ENCODE data around the gene C11orf91. TPM values are rescaled to one million over a fixed set of nuclear protein-coding genes. Genes with fewer than 3 reads are reported as not detected.
A peak's percentile ranks its signal among the peaks of the same experiment; 100 is the strongest.

Gene C11orf91
- total RNA-seq, 1 donor from 2014 or later = 0.50 TPM

DNA sequence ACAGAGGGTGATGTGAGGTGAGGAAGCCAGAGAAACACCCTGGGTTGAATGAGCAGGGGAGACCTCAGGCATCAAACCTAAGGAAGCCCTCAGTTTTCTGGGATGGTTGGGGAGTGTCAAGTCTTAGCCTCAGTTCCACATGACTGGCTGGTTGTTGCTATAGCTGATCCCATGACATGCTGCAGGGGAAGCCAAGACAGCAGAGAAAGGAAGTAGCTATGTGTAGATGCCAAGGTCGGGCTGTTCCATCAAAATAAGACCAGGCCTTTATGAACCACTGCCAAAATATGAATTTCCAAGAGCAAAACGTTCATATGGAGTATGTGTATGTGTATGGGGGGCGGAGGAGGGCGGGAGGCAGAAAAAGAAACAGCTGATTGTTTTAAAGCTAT lies 24.0 kb upstream of the C11orf91 start:
- Mint-ChIP-seq H3K36me3 (ENCODE audit: low read depth) (peaks cover 18% of the 10 kb centered on the region), H3K9me3 (ENCODE audit: low read depth) (no peaks in the 10 kb centered on the region), H3K4me1 (ENCODE audit: low read depth) (peaks cover 84% of the 10 kb centered on the region), H3K27ac (ENCODE audit: unreplicated experiment) (peak overlapping the region; percentile 99), H3K4me3 (ENCODE audit: unreplicated experiment) (peak overlapping the region; percentile 1), H3K27me3 (ENCODE audit: low read depth) (no peaks in the 10 kb centered on the region)
- DNase-seq (ENCODE audit: low spot score) = no peak
- TF ChIP-seq, protein P1, sequence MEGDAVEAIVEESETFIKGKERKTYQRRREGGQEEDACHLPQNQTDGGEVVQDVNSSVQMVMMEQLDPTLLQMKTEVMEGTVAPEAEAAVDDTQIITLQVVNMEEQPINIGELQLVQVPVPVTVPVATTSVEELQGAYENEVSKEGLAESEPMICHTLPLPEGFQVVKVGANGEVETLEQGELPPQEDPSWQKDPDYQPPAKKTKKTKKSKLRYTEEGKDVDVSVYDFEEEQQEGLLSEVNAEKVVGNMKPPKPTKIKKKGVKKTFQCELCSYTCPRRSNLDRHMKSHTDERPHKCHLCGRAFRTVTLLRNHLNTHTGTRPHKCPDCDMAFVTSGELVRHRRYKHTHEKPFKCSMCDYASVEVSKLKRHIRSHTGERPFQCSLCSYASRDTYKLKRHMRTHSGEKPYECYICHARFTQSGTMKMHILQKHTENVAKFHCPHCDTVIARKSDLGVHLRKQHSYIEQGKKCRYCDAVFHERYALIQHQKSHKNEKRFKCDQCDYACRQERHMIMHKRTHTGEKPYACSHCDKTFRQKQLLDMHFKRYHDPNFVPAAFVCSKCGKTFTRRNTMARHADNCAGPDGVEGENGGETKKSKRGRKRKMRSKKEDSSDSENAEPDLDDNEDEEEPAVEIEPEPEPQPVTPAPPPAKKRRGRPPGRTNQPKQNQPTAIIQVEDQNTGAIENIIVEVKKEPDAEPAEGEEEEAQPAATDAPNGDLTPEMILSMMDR (IDR thresholded peaks at IDR 0.05) = no peak

DNA sequence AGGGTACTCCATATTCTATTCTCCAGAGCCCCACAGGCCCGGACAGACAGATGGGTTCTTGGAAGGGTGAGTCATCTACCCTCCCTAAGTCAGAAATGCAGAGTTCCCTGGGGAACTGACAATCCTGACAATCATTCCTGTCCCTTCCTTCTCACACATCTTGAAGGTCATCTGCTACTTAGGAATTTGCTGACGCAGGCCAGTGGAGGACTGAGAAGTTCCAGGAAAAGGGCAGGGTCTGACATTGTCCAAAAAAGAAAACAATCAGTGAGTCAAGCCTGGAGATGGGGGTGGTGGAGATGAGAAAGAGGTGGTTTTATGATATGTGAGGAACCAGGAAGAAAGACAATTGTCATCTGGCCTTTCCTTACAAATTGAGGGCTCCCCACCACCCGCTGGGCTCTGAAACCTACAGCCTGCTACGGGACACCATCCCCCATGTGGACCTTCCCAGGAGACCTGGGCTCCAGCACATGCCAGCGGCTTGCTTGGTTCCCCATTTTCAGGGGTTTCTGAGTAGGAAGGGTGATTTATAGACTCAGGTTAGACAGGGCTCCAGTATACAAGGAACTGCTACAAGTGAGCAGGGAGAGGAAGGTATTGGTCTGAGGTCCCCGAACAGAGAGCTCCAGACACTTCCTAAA lies 22.7 kb upstream of the C11orf91 start:
- Mint-ChIP-seq H3K4me1 (ENCODE audit: low read depth) (peaks cover 78% of the 10 kb centered on the region), H3K36me3 (ENCODE audit: low read depth) (peaks cover 18% of the 10 kb centered on the region), H3K27ac (ENCODE audit: unreplicated experiment) (peak overlapping the region; percentile 99), H3K27me3 (ENCODE audit: low read depth) (no peaks in the 10 kb centered on the region), H3K9me3 (ENCODE audit: low read depth) (no peaks in the 10 kb centered on the region), H3K4me3 (ENCODE audit: unreplicated experiment) (peak overlapping the region; percentile 44)
- TF ChIP-seq, protein P1 (IDR thresholded peaks at IDR 0.05) = no peak
- no peak for DNase-seq (ENCODE audit: low spot score)

DNA sequence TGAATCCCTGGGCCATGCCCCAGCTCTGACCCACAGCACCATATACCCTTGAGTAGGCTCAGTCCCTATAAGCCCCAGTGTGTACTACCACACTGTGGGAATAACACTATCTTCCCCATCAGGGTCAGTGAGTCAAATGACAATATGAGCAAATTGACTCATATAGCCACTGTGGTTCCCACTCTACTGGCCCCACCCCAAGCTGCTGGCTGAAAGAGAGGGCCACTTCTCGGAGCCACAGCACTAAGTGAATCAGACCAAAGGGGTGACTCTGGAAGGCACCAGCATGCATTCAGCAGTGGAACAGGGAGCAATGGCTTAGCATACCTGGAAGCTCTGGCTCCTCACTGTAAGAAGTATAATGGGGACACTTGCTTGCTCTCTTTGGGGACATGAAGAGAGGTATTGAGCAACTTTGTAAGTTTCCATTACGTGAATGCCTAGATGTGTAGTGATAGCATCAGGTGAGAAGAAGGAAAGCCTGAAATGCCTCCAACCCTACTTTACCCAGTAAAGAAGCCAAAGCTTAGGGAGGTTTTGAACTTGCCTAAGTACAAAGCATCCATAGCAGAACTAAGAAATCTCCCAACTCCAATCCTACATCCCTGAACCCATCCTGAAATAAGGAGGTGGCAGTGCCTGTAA lies 22.1 kb upstream of the C11orf91 start:
- Mint-ChIP-seq H3K27me3 (ENCODE audit: low read depth) (no peaks in the 10 kb centered on the region), H3K27ac (ENCODE audit: unreplicated experiment) (peak overlapping the region; percentile 99)

DNA sequence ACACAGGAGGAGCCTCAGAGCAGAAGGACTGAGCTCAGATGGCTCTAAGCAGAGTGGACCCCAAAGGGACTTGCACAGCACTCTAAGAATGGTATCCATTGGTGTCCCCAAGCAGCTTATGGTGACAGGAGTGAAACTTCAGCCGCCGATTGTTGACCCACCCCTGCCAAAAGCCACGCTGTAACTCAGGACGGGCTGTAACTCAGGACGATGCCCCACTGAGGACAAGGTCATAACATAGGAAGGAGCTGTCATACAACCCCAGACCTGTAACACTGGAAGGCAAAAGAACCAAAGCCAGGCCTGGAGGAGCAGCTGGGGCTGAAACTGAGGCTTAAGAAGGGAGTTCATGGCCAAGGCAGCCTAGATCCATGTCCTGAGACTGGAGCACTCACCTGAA lies 21.4 kb upstream of the C11orf91 start:
- Mint-ChIP-seq H3K27me3 (ENCODE audit: low read depth) (no peaks in the 10 kb centered on the region), H3K27ac (ENCODE audit: unreplicated experiment) (peak overlapping the region; percentile 99), H3K4me1 (ENCODE audit: low read depth) (peaks cover 70% of the 10 kb centered on the region), H3K4me3 (ENCODE audit: unreplicated experiment) (no peak overlapping the region), H3K36me3 (ENCODE audit: low read depth) (peaks cover 22% of the 10 kb centered on the region), H3K9me3 (ENCODE audit: low read depth) (no peaks in the 10 kb centered on the region)
- TF ChIP-seq, protein P1 (IDR thresholded peaks at IDR 0.05) = no peak
- no peak for DNase-seq (ENCODE audit: low spot score)

More for the DNA sequence above, 22.1 kb upstream of the C11orf91 start:
- TF ChIP-seq, protein P1 (IDR thresholded peaks at IDR 0.05) = no peak
- peaks cover 77% of the 10 kb centered on the region for H3K4me1 Mint-ChIP-seq (ENCODE audit: low read depth)
- peak overlapping the region; percentile 44 for H3K4me3 Mint-ChIP-seq (ENCODE audit: unreplicated experiment)
- H3K36me3 Mint-ChIP-seq (ENCODE audit: low read depth) = peaks cover 17% of the 10 kb centered on the region
- H3K9me3 Mint-ChIP-seq (ENCODE audit: low read depth) = no peaks in the 10 kb centered on the region
- no peak for DNase-seq (ENCODE audit: low spot score)

DNA sequence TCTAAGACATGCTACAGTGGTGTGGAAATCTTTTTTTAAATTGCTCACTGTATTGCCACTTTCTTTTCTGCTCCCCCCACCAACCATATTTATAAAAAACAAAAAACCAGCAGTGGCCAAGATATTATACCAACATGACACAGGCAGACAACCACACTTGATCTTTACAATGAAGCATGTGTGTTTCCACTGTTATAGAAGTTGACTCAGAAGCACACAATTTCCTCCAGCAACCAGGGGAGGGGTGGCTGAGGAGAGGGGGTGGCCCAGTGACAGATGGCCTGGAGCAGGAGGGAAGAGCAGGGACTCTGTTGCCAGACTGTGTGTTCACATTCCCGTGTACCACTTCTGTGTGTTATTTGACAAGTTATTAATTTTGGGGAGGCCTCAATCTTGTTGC lies 20.8 kb upstream of the C11orf91 start:
- peaks cover 68% of the 10 kb centered on the region for H3K4me1 Mint-ChIP-seq (ENCODE audit: low read depth)
- TF ChIP-seq, protein P1 (IDR thresholded peaks at IDR 0.05) = no peak
- DNase-seq (ENCODE audit: low spot score) = no peak
- peak overlapping the region; percentile 3 for H3K4me3 Mint-ChIP-seq (ENCODE audit: unreplicated experiment)
- H3K36me3 Mint-ChIP-seq (ENCODE audit: low read depth) = peaks cover 25% of the 10 kb centered on the region
- peak overlapping the region; percentile 99 for H3K27ac Mint-ChIP-seq (ENCODE audit: unreplicated experiment)
- H3K27me3 Mint-ChIP-seq (ENCODE audit: low read depth) = no peaks in the 10 kb centered on the region
- H3K9me3 Mint-ChIP-seq (ENCODE audit: low read depth) = no peaks in the 10 kb centered on the region
